Measurements from ENCODE around the gene ST6GALNAC3.

The ST6GALNAC3 gene

DNA sequence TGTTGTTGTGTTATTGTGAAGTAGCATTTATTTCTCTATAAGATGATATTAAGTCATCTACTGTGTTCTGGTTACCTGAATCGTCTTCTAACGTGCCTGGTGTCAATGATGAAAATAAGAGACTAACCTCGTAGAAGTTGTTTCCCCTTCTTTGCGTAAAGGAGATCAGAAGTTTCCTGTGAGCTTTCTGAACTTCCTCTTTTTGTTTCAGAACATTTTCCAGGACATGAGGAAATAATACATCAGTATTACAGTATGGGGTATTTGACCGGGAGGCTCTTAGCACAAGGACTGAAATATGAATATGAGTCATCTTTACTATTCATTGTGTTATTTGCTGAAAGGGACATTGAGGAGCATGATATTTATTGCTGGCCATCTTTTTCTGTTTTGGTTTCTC lies 1.3 kb downstream of the ST6GALNAC3 start:
- DNase-seq (ENCODE audit: insufficient read length) (no peak), FAIRE-seq (no peak)
- TF ChIP-seq TAF1 (IDR thresholded peaks at IDR 0.05; ENCODE audit: borderline replicate concordance, low read depth, low read length) = no peak
- no peak for TF ChIP-seq POLR2AphosphoS5 (IDR thresholded peaks at IDR 0.05; ENCODE audit: low read depth, low read length)
- no peak for TF ChIP-seq POLR2A (IDR thresholded peaks at IDR 0.05; ENCODE audit: low read depth, low read length)

DNA sequence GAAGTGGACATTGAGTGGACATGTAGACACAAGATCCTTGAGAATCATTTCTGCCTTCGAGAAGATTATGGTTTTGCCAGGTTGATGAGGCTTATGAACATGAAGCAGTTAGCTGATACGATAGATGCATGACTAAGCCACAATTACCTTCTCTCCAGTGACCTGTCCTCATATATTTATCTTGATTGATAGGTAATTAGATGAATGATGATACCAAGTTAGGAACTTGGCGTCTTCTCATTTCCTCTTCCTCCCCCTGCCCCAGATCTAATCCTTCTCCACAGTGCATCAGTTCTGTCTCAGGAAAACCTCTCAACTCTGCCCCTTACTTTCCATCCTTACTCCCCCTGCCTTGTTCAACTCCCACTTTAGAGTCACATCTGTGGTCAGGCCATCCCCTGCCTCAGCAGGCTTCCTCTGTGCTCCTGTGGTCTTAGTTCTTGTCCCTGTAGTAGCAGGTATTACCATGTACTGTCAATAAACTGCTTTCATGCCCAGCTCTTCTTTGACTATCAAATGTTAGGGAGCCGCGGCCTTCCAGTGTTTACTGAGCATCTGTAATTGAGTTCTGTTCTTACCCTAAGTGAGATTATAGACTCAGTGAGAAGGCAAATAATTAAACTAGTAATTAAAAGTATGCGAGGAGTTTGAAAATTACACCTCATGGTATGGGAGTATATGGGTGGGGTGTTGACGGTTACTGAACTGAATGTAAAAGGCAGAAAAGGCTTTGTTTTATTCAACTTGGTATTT lies 5.1 kb downstream of the ST6GALNAC3 start:
- TF ChIP-seq TAF1 (IDR thresholded peaks at IDR 0.05; ENCODE audit: borderline replicate concordance, low read depth, low read length) = no peak
- no peak for TF ChIP-seq POLR2A (IDR thresholded peaks at IDR 0.05; ENCODE audit: low read depth, low read length)
- TF ChIP-seq POLR2AphosphoS5 (IDR thresholded peaks at IDR 0.05; ENCODE audit: low read depth, low read length) = no peak
- FAIRE-seq (no peak), DNase-seq (ENCODE audit: insufficient read length) (no peak)

DNA sequence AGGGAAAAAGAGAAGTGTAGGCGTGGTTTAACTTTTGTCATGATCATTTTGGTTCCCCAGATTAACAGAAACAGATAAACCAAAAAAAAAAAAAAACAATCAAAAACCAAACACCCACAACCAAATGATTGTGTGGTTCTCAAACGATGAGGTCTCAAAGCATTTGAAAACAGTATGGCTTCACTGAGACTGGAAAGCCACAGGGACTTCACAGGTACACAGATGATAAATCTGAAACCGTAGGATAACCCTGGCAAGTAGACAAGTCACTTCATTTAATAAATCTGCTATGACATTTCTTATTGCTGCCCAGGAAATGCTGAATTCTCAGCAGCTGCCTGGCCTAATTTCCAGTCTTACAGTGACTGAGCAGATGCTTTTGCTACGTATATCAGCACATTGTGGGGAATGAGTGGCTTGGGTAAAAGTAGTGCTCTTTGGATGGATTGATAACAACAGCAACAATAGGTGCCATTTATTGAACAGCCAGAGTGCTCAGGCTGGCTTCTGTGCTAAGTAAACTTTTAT lies 6.1 kb downstream of the ST6GALNAC3 start:
- DNase-seq (ENCODE audit: insufficient read length) = no peak
- FAIRE-seq = no peak

DNA sequence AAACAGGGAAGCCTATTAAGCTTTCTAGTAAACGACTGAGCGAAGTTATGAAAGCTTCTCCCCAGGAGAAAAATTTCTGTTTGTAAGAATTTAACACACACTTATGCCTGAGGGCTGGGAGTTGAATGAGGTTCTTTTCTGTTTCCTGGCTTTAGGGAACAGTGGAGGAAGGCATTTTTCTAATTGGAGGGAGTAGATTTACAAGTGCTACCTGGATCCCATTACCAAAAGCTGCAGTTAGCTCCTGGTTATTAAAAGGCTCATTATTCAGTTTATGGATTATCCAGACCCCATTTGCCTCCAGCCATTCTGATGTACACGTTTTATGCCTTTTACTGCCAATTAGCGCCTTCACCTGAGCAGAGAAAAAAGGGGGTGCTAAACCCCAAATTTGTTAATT lies 7.5 kb downstream of the ST6GALNAC3 start:
- no peak for TF ChIP-seq POLR2AphosphoS5 (IDR thresholded peaks at IDR 0.05; ENCODE audit: low read depth, low read length)
- no peak for TF ChIP-seq POLR2A (IDR thresholded peaks at IDR 0.05; ENCODE audit: low read depth, low read length)
- TF ChIP-seq TAF1 (IDR thresholded peaks at IDR 0.05; ENCODE audit: borderline replicate concordance, low read depth, low read length) = no peak
- no peak for DNase-seq (ENCODE audit: insufficient read length)

More for the DNA sequence above, 6.1 kb downstream of the ST6GALNAC3 start:
- TF ChIP-seq POLR2A (IDR thresholded peaks at IDR 0.05; ENCODE audit: low read depth, low read length) (no peak), TAF1 (IDR thresholded peaks at IDR 0.05; ENCODE audit: borderline replicate concordance, low read depth, low read length) (no peak), POLR2AphosphoS5 (IDR thresholded peaks at IDR 0.05; ENCODE audit: low read depth, low read length) (no peak)

DNA sequence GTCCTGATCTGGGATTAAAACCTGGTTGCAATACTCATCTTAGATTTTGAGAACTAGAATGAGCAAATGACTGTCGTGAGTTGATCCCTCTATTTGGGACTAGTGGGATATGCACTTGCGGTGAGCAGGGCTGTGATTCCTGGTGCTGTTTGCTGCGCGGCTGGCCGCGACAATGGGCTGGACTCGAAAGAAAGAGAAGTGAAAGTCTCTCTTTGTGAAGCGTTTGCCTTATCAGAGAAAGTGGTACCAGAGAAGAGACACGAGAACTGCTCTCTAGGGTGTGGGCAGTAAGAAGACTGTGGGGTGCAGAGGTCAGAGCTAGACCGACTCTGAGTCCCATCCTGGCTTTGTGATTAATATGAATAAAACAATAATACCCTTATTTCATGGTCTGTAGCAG lies 8.6 kb downstream of the ST6GALNAC3 start:
- DNase-seq (ENCODE audit: insufficient read length) = no peak
- no peak for TF ChIP-seq TAF1 (IDR thresholded peaks at IDR 0.05; ENCODE audit: borderline replicate concordance, low read depth, low read length)
- no peak for TF ChIP-seq POLR2A (IDR thresholded peaks at IDR 0.05; ENCODE audit: low read depth, low read length)
- TF ChIP-seq POLR2AphosphoS5 (IDR thresholded peaks at IDR 0.05; ENCODE audit: low read depth, low read length) = no peak
- FAIRE-seq = no peak

More for the DNA sequence above, 7.5 kb downstream of the ST6GALNAC3 start:
- FAIRE-seq = no peak

DNA sequence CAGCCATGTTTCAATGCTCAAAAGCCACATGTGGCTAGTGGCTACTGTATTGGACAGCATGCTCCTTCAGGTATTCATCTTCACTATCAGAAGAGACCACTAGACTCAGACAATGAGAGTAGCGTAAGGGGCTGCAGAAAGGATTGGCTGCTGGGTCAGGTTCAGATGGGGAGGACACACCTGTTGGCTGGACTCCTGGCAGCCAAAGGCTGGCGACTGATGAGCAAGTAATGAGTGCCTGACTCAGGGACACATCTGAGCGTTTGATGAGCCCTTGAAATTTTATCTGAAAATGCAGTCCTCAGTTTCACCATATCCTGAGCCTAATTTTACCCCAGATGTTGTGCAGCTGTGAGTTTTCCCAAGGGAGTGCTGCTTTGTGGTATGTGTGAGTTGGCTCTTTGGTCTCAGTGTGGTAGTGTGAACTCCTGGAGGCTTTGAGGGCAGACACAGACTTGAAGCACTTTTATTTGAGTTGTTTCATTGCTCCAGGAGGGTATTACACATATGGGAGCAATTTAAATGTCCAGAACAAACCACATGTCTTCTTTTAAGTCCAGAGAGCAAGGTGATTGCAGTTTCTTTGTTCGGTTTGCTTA lies 9.6 kb downstream of the ST6GALNAC3 start:
- TF ChIP-seq POLR2A (IDR thresholded peaks at IDR 0.05; ENCODE audit: low read depth, low read length) = no peak
- no peak for TF ChIP-seq POLR2AphosphoS5 (IDR thresholded peaks at IDR 0.05; ENCODE audit: low read depth, low read length)
- FAIRE-seq (no peak), DNase-seq (ENCODE audit: insufficient read length) (no peak)

DNA sequence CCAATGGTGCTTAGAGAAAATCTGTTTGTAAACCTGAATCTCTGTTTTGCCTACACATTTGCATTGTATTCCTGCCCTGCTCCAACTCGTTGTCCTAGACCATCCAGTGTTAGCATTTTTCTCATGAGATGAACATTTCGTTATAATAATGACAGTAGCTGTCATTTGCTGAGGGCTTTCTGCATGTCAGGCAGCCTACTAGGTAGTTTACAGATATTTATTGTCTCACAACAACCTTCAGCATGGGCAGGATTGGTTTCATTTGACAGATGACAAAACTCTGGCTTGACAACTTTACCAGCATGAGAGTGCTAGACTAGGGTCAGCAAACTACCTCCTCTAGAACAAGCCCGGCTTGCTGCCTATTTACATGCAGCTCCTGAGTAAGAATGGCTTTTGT lies 10.1 kb downstream of the ST6GALNAC3 start:
- DNase-seq (ENCODE audit: insufficient read length) (no peak), FAIRE-seq (no peak)
- TF ChIP-seq POLR2AphosphoS5 (IDR thresholded peaks at IDR 0.05; ENCODE audit: low read depth, low read length) = no peak
- TF ChIP-seq POLR2A (IDR thresholded peaks at IDR 0.05; ENCODE audit: low read depth, low read length) = no peak
- no peak for TF ChIP-seq TAF1 (IDR thresholded peaks at IDR 0.05; ENCODE audit: borderline replicate concordance, low read depth, low read length)

DNA sequence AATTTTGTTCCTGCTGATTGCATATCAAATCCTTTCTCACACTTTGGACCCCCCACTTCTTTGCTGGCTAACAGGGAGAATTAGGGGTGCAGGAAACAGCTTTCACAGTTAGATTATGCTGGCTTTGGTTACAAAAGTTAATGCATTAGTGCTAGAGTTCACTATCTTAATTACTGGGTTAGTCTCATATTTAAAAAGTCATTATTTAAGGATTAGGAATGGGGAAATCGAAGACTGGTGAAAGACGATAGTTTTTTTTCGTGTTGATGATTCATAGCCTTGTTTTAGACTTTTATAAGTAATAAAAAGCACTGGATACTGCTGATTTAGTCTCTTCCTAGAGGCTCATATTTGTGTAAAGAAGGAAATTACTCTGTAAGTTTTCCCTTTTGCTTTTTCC lies 11.6 kb downstream of the ST6GALNAC3 start:
- FAIRE-seq (no peak), DNase-seq (ENCODE audit: insufficient read length) (no peak)
- TF ChIP-seq POLR2A (IDR thresholded peaks at IDR 0.05; ENCODE audit: low read depth, low read length) = no peak
- TF ChIP-seq POLR2AphosphoS5 (IDR thresholded peaks at IDR 0.05; ENCODE audit: low read depth, low read length) = no peak
- no peak for TF ChIP-seq TAF1 (IDR thresholded peaks at IDR 0.05; ENCODE audit: borderline replicate concordance, low read depth, low read length)

DNA sequence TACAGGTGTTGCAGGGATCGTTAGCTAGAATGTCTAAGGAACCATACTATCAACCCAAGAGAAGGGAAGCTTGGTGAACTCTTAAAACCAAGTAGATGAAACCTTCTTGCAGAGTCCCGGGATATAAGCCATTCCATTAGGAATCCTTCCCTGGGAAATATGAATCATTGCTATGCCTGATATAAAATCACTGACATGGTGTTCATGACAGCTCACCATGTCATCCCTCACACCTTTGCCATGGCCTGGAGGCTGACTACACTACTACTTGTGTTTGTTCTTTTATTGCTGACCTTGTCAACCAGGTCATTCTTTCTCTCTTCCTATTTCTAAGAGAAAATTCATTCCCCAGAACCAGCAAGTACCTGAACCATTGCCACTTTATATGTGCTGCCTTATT lies 12.1 kb downstream of the ST6GALNAC3 start:
- DNase-seq (ENCODE audit: insufficient read length) = no peak
- FAIRE-seq = no peak
- TF ChIP-seq POLR2AphosphoS5 (IDR thresholded peaks at IDR 0.05; ENCODE audit: low read depth, low read length) (no peak), TAF1 (IDR thresholded peaks at IDR 0.05; ENCODE audit: borderline replicate concordance, low read depth, low read length) (no peak), POLR2A (IDR thresholded peaks at IDR 0.05; ENCODE audit: low read depth, low read length) (no peak)

DNA sequence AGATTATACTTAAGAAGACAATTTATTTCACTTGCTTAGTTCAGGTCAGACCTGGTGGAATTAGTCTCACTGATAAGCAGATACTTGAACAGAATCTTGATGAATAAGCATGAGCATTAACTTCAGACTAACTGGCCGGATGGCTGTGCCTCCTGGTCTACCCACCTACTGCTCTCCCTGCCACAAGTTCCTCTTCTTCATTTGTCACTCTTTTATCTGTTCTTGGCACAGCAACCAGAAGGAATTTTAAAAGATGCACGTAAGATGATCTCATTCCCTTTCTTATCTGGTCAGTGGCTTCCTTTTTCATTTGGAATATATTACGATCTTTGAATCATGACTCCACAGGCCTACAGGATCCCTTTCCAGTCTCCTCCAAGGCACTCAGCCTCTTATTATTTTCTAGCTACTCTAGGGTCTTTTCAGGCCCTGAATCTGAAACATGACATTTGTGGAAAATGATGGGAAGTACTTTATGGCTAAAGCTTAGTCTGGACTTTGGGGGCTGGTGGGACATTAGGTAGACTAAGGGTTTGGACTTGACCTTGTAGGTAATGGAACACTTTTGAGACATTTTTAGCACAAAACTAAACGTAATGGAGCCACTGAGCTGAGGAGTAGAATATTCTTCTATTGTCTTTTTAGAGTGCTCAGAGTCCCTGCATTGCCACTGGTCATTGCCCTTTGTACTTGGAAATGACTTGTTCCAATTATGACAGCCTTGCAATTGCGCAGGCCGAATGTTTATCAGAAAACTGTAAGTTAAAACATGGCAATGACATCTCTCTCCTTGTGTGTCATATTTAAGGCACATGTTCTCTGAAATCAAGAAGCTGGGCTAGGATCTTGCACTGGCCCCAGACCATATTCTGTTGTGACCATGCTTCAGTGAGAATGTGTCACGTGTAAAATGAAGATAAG lies 16.0 kb downstream of the ST6GALNAC3 start:
- FAIRE-seq (no peak), DNase-seq (ENCODE audit: insufficient read length) (no peak)
- TF ChIP-seq TAF1 (IDR thresholded peaks at IDR 0.05; ENCODE audit: borderline replicate concordance, low read depth, low read length) (no peak), POLR2A (IDR thresholded peaks at IDR 0.05; ENCODE audit: low read depth, low read length) (no peak), POLR2AphosphoS5 (IDR thresholded peaks at IDR 0.05; ENCODE audit: low read depth, low read length) (no peak)

DNA sequence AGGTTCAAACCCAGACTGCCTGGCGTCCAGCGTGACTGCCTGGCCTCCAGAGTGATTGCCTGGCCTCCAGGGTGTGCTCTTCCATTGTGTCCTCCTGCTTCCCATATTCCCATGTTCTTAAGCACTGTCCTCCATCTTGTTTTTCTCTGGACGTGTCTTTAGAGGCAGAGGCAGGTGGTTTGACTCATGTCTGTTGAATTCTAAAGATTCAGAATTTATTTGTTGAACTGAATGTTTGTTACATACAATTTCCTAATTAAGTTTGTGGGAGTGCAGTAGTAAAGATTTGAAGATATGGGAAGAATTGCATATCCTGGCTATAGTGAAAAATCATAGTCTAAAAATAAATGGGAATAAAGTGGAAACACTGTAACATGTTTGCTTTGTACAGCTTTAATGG lies 18.3 kb downstream of the ST6GALNAC3 start:
- DNase-seq (ENCODE audit: insufficient read length) (no peak), FAIRE-seq (no peak)
- TF ChIP-seq TAF1 (IDR thresholded peaks at IDR 0.05; ENCODE audit: borderline replicate concordance, low read depth, low read length) = no peak
